Prostate gland (tissue), 2 donors: ENCODE data around the gene KANK2.
"Not testable (repeated sequence)": the region's sequence is repeated elsewhere in the genome, so short reads cannot be mapped to it uniquely, and the experiment has no call there.

Experiments
- POLR2A ChIP-seq: fragments of 450-650 bp; IDR thresholded peaks from one replicate; pipeline ENCODE4 v1.6.1; 2016; ENCODE audit warnings: antibody characterized with exemption, mild to moderate bottlenecking
- TF ChIP-seq, protein P1 (sequence below), 4 experiments: fragments of 200-600 bp in 2 of 4; fragments of 450-650 bp in 2 of 4; sonication (generic) in 2 of 4; IDR thresholded peaks; 1 replicate in 3 of 4; 2 replicates in 1 of 4; pipeline ENCODE4 v1.5.1; 2016 to 2019; ENCODE audit warnings: antibody characterized with exemption in 4 of 4, mild to moderate bottlenecking in 2 of 4, moderate library complexity in 2 of 4

- TF ChIP-seq, protein P1, sequence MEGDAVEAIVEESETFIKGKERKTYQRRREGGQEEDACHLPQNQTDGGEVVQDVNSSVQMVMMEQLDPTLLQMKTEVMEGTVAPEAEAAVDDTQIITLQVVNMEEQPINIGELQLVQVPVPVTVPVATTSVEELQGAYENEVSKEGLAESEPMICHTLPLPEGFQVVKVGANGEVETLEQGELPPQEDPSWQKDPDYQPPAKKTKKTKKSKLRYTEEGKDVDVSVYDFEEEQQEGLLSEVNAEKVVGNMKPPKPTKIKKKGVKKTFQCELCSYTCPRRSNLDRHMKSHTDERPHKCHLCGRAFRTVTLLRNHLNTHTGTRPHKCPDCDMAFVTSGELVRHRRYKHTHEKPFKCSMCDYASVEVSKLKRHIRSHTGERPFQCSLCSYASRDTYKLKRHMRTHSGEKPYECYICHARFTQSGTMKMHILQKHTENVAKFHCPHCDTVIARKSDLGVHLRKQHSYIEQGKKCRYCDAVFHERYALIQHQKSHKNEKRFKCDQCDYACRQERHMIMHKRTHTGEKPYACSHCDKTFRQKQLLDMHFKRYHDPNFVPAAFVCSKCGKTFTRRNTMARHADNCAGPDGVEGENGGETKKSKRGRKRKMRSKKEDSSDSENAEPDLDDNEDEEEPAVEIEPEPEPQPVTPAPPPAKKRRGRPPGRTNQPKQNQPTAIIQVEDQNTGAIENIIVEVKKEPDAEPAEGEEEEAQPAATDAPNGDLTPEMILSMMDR (IDR thresholded peaks at IDR 0.05) = not testable (repeated sequence)
- TF ChIP-seq POLR2A = not testable (repeated sequence)
Observed at GRCh38 chr19:11179145-11179465, 18.2 kb downstream of the KANK2 start.
